GM23338 (cell line): ENCODE data around the gene LSM3. TPM values are rescaled to one million over a fixed set of nuclear protein-coding genes. Genes with fewer than 3 reads are reported as not detected.

Experiments used
- ATAC-seq: fragments of 200-7000 bp; cut with Tn5 transposase; 3 replicates; pipeline ENCODE4 v1.9.1; 2020
- DNase-seq: peaks from one replicate; pipeline ENCODE4 v3.0.0-alpha.2; 2015; ENCODE audit warnings: low spot score
- H2AFZ ChIP-seq: fragments of 200-600 bp; sonication (generic); 2 replicates; pipeline ENCODE4 v1.8.0; 2016; ENCODE audit warnings: antibody characterized with exemption, mild to moderate bottlenecking, moderate library complexity
- H3F3A ChIP-seq: fragments of 200-600 bp; sonication (generic); replicated peaks from 2 replicates; pipeline ENCODE4 v1.8.0; 2017; ENCODE audit warnings: antibody characterized with exemption, mixed run types, low read depth
- H3K27ac ChIP-seq: fragments of 200-600 bp; sonication (generic); 2 replicates; pipeline ENCODE4 v1.6.1; 2016; ENCODE audit warnings: low read depth
- H3K27me3 ChIP-seq: fragments of 200-600 bp; sonication (generic); 2 replicates; pipeline ENCODE4 v1.8.0; 2016; ENCODE audit warnings: mild to moderate bottlenecking, mixed run types, moderate library complexity; ENCODE audit not compliant: insufficient read depth
- H3K36me3 ChIP-seq: fragments of 200-600 bp; sonication (generic); 2 replicates; pipeline ENCODE4 v1.8.0; 2016; ENCODE audit warnings: mild to moderate bottlenecking; ENCODE audit not compliant: insufficient read depth
- H3K4me1 ChIP-seq: fragments of 200-600 bp; sonication (generic); 2 replicates; pipeline ENCODE4 v1.8.0; 2016; ENCODE audit warnings: mild to moderate bottlenecking, moderate library complexity; ENCODE audit not compliant: insufficient read depth
- H3K4me2 ChIP-seq: fragments of 200-600 bp; sonication (generic); 2 replicates; pipeline ENCODE4 v1.7.1; 2017; ENCODE audit warnings: mixed run types
- H3K4me3 ChIP-seq: fragments of 200-600 bp; sonication (generic); 2 replicates; pipeline ENCODE4 v1.6.1; 2016; ENCODE audit warnings: mixed run types
- H3K79me2 ChIP-seq: fragments of 200-600 bp; sonication (generic); replicated peaks from 2 replicates; pipeline ENCODE4 v1.8.0; 2017; ENCODE audit warnings: mild to moderate bottlenecking; ENCODE audit not compliant: insufficient read depth
- H3K9me2 ChIP-seq: fragments of 200-600 bp; sonication (generic); 2 replicates; pipeline ENCODE4 v1.8.0; 2017; ENCODE audit not compliant: insufficient read depth
- H4K20me1 ChIP-seq: fragments of 200-600 bp; sonication (generic); replicated peaks from 2 replicates; pipeline ENCODE4 v1.8.0; 2017; ENCODE audit warnings: mild to moderate bottlenecking; ENCODE audit not compliant: insufficient read depth
- H3K27ac Mint-ChIP-seq: 2 replicates; pipeline ENCODE4 v1.8.0; 2020; ENCODE audit warnings: inconsistent platforms, mild to moderate bottlenecking, moderate library complexity, mixed read lengths
- H3K27me3 Mint-ChIP-seq: 3 replicates; pipeline ENCODE4 v1.8.0; 2022; ENCODE audit warnings: low read depth, mild to moderate bottlenecking, moderate library complexity, mixed read lengths, inconsistent platforms; ENCODE audit not compliant: insufficient read depth, poor library complexity
- H3K36me3 Mint-ChIP-seq: 3 replicates; pipeline ENCODE4 v1.8.0; 2021; ENCODE audit warnings: low read depth, mild to moderate bottlenecking, inconsistent platforms, moderate library complexity, mixed read lengths
- H3K4me1 Mint-ChIP-seq: 3 replicates; pipeline ENCODE4 v1.8.0; 2020; ENCODE audit warnings: mild to moderate bottlenecking, inconsistent platforms, mixed read lengths
- H3K4me3 Mint-ChIP-seq: 3 replicates; pipeline ENCODE4 v1.8.0; 2021; ENCODE audit warnings: moderate library complexity, mild to moderate bottlenecking, inconsistent platforms, mixed read lengths
- H3K9me3 Mint-ChIP-seq: 3 replicates; pipeline ENCODE4 v1.8.0; 2020; ENCODE audit warnings: moderate library complexity, mild to moderate bottlenecking, inconsistent platforms, mixed read lengths
- CREB1 ChIP-seq: fragments of 250-450 bp; sonication (Bioruptor Pico); IDR thresholded peaks from 2 replicates; pipeline ENCODE4 v1.5.0; 2020; ENCODE audit warnings: low read depth, mild to moderate bottlenecking, moderate library complexity
- CTCF ChIP-seq, 2 experiments: fragments of 200-600 bp in 1 of 2; sonication (generic) in 1 of 2; conservative IDR thresholded peaks; 2 replicates each; pipeline versions ENCODE4 v1.5.1 to v1.6.1; 2016 to 2017; ENCODE audit warnings: antibody characterized with exemption in 2 of 2, low read depth in 2 of 2, mild to moderate bottlenecking in 2 of 2, moderate library complexity in 1 of 2
- EZH2 ChIP-seq: fragments of 200-600 bp; sonication (generic); IDR thresholded peaks from one replicate; pipeline ENCODE4 v1.8.0; 2017; ENCODE audit warnings: antibody characterized with exemption, mild to moderate bottlenecking, low read depth; ENCODE audit not compliant: unreplicated experiment
- ZNF462 ChIP-seq: fragments of 250-450 bp; sonication (Bioruptor Pico); IDR thresholded peaks from 2 replicates; pipeline ENCODE4 v1.5.0; 2020; ENCODE audit warnings: mild to moderate bottlenecking, moderate library complexity
- polyA plus RNA-seq: library from polyadenylated mRNA; unstranded; fragments of >200 nt; fragmentation: Nextera tagmentation; extraction: Ambion mirVana; gene quantifications from 2 replicates; pipeline ENCODE4 v1.2.1, GENCODE V29; 2016
- total RNA-seq: library from RNA; depleted of rRNA; stranded (reverse); fragments of >200 nt; shearing (Covaris generic); gene quantifications from 2 replicates; pipeline ENCODE4 v1.2.3, GENCODE V29; 2014
- TF ChIP-seq, protein P1 (sequence below): IDR thresholded peaks from one replicate; pipeline ENCODE4 v1.6.1; 2018; ENCODE audit warnings: antibody characterized with exemption; ENCODE audit not compliant: unreplicated experiment

The LSM3 gene
- total and polyA plus RNA-seq, 2 experiments from 2014 or later = 20.1 to 71.5 TPM

DNA sequence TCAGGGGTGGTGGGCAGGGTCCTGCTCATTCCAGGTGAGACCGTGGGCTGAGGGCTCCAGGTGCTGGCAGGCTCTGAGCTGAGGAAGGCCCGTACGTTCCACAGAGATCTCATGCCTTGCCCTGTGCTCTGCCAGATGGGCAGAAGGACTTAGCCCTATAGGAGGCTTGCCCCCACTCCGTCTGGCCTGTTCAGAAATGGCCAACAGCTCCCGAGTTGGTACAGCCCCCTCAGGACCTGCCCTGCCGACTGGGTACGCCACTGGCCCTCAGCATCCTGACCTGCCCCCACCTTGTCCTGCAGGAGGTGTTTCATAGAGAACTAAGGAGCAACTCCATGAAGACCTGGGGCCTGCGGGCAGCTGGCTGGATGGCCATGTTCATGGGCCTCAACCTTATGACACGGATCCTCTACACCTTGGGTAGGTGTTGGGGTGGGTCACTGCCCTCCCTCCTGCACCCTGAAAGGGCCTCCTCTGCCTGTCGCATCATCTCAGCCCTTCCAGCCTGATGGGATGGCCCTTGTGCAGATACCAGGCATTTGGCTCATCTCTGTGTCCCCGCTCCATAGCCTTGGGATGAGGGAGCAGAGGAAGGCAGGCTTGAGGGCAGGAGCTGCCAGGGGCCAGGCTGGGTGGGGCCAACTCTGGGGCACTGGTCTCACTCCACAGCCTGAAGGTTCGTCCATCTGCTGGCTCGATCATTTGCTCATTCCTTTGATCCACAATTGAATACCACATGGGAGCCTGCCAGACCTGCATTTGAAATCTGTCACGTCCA is 39.5 kb upstream of the LSM3 start (continued):
- no peak for TF ChIP-seq CTCF (conservative IDR thresholded peaks at IDR 0.05; ENCODE audit: low read depth in 2 of 2)
- no peak for TF ChIP-seq CREB1 (CRISPR knock-in tag)

GRCh38 chr3:14139771-14140170 is 38.8 kb upstream of the LSM3 start:
- TF ChIP-seq, protein P1, sequence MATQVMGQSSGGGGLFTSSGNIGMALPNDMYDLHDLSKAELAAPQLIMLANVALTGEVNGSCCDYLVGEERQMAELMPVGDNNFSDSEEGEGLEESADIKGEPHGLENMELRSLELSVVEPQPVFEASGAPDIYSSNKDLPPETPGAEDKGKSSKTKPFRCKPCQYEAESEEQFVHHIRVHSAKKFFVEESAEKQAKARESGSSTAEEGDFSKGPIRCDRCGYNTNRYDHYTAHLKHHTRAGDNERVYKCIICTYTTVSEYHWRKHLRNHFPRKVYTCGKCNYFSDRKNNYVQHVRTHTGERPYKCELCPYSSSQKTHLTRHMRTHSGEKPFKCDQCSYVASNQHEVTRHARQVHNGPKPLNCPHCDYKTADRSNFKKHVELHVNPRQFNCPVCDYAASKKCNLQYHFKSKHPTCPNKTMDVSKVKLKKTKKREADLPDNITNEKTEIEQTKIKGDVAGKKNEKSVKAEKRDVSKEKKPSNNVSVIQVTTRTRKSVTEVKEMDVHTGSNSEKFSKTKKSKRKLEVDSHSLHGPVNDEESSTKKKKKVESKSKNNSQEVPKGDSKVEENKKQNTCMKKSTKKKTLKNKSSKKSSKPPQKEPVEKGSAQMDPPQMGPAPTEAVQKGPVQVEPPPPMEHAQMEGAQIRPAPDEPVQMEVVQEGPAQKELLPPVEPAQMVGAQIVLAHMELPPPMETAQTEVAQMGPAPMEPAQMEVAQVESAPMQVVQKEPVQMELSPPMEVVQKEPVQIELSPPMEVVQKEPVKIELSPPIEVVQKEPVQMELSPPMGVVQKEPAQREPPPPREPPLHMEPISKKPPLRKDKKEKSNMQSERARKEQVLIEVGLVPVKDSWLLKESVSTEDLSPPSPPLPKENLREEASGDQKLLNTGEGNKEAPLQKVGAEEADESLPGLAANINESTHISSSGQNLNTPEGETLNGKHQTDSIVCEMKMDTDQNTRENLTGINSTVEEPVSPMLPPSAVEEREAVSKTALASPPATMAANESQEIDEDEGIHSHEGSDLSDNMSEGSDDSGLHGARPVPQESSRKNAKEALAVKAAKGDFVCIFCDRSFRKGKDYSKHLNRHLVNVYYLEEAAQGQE = no peak
- TF ChIP-seq EZH2 = no peak
- no peak overlapping the region for H3K4me3 ChIP-seq
- Mint-ChIP-seq H3K4me1 (peaks cover 5% of the 10 kb centered on the region), H3K27me3 (peaks cover 6% of the 10 kb centered on the region), H3K36me3 (peaks cover 41% of the 10 kb centered on the region), H3K4me3 (no peak overlapping the region), H3K27ac (no peak overlapping the region), H3K9me3 (no peaks in the 10 kb centered on the region)
- peaks cover 4% of the 10 kb centered on the region for H3K36me3 ChIP-seq
- no peaks in the 10 kb centered on the region for H3K27me3 ChIP-seq
- 0 out of 2 replicates have a peak, but pooled peaks cover 4% of the 10 kb centered on the region for H3K4me1 ChIP-seq
- no peaks in the 10 kb centered on the region for H3K9me2 ChIP-seq
- no peaks in the 10 kb centered on the region for H3K79me2 ChIP-seq
- H3K4me2 ChIP-seq = no peak overlapping the region
- ATAC-seq = no peak
- H2AFZ ChIP-seq = no peak overlapping the region
- DNase-seq = no peak
- H4K20me1 ChIP-seq = no peaks in the 10 kb centered on the region
- H3F3A ChIP-seq = no peaks in the 10 kb centered on the region
- no peak overlapping the region for H3K27ac ChIP-seq

- H3K27ac Mint-ChIP-seq = no peak overlapping the region
- TF ChIP-seq ZNF462 (CRISPR knock-in tag) = no peak
Observed at GRCh38 chr3:14140668-14141067, 37.9 kb upstream of the LSM3 start.

More at GRCh38 chr3:14140668-14141067, 37.9 kb upstream of the LSM3 start:
- Mint-ChIP-seq H3K4me3 (no peak overlapping the region), H3K27me3 (peaks cover 2% of the 10 kb centered on the region), H3K9me3 (no peaks in the 10 kb centered on the region), H3K36me3 (peaks cover 37% of the 10 kb centered on the region), H3K4me1 (peaks cover 9% of the 10 kb centered on the region)
- Histone ChIP-seq H3K79me2 (no peaks in the 10 kb centered on the region), H3K36me3 (peaks cover 4% of the 10 kb centered on the region), H3K4me1 (0 out of 2 replicates have a peak, but pooled peaks cover 4% of the 10 kb centered on the region), H3K27ac (no peak overlapping the region), H3F3A (no peaks in the 10 kb centered on the region), H3K9me2 (no peaks in the 10 kb centered on the region), H3K27me3 (no peaks in the 10 kb centered on the region), H3K4me2 (no peak overlapping the region), H3K4me3 (no peak overlapping the region), H2AFZ (no peak overlapping the region), H4K20me1 (no peaks in the 10 kb centered on the region)
- ATAC-seq (no peak), DNase-seq (no peak)
